Esophagus mucosa (tissue), 1 donor: ENCODE results near the gene XIST. TPM values are rescaled to one million over a fixed set of nuclear protein-coding genes. Genes with fewer than 3 reads are reported as not detected.
"Not testable (repeated sequence)": the region's sequence is repeated elsewhere in the genome, so short reads cannot be mapped to it uniquely, and the experiment has no call there.

Source experiments
- ATAC-seq: fragments of 200-7000 bp; cut with Tn5 transposase; one replicate; pipeline ENCODE4 v1.9.1; 2020
- total RNA-seq: library from RNA; stranded (reverse); gene quantifications from one replicate; pipeline ENCODE4 v1.2.4, GENCODE V29; 2023
- donor health status: DM: yes; HTN: yes; CAD: no.

The XIST gene
- total RNA-seq, 1 donor from 2014 or later = 115 TPM

DNA sequence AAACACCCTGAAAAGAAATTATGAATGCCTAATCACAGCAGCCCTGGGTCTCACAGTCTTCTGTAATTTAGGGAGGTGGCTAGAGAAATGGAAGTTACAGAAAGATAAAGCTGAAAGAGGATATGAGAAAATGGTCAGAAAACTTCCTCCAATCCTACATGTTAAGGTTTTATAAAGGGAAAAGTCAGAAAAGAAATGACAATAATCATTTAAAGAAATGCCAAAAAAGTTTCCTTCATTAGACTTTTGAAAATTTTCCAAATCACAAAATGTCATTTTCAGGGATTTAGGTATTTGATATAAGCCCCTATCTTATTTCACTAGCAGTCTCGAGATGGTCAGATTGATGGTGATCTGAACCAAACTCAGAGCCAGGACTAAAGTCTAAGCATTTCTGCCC, 13.4 kb downstream of the XIST start:
- no peak for ATAC-seq

DNA sequence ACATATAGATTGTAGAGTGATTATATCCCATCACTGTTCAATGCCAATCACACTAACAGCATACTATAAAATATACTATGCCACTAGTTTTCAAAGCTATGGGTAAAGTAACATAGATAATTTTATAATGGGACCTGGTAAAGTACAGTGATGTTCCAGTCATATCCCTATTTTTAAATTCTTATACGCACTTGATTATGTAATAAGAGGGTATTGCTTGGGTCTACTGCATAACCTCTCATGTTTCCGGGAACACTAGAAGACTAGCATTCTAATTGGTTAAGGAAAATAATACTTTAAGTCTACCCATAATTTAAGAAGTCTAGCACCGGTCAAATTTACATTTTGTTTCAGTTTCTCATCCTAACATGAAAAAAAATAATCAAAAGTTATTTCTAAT, 14.4 kb downstream of the XIST start:
- no peak for ATAC-seq

DNA sequence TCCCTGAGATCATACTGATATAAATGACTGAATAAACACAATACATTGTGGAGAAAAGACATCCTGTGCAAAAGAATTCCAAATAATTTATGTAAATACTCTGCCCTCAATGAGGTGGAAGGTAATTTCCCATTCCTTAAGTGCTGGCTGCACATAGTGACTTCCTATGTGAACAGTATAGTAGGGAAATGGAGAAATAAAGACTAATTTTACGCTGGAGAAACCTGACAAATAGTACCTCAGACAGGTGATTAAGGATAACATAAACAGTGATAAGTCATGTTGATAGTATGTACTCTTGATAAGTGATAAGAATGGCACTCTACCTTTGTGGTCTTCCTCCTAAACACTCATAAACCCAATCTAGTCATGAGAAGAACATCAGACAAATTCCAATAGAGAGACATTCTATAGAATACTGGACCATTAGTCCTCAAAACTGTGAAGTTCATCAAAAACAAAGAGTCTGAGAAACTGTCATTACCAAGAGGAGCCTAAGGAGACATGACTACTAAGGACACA, 15.5 kb downstream of the XIST start:
- no peak for ATAC-seq

DNA sequence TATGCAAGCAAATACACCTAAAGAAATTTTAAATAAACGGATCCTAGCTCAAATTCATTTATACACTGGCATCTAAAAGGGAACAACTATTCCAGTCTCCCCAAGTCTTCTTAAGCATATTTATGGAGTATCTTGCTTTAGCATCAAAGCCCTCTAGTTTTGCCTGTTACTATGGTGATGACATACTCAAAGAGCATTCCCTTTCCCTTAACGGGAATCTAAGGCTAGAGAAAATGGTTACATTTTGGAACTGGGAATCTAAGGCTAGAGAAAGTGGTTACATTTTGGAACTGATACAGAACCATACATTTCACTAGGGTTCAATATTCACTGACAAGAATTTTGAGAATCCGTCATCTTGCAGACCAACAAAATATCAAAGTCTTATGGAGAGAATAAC, 18.3 kb downstream of the XIST start:
- no peak for ATAC-seq

DNA sequence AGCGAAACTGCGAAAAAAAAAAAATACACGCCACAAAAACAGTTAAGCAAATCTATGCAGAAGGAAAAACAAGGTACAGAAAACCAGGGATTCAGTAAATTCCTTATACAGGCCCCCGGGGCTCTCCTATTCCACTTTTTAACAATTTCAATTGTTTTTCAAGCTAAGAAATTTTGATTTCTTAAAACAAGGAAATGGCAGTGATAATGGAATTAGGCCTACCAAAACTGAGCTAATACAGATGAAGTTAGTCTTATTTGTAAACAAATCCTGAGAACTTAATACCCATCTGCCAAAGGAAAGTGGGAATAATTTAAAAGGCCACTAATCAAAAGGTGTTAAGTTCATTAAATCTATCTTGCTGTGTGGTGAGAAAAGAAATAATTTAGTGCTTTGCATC, 20.2 kb downstream of the XIST start:
- no peak for ATAC-seq

DNA sequence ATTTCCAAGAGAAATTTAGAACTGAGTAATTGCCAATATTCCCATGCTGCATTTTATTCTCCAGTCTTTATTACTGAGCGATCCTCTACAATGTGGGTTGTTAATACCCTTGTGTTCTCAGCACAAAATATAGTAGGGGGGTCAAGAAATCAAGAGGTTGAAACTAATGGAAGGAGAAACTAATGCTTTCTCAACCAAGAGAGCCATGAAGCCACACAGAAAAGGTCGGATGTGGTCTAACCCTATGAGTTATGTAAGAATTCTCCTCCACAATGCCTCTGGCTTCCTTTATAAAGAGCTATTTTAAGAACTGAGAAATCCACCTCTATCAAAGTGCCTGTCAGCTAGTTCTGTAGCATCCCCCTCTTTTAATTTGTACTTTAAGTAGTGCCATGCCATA, 21.0 kb downstream of the XIST start:
- no peak for ATAC-seq

DNA sequence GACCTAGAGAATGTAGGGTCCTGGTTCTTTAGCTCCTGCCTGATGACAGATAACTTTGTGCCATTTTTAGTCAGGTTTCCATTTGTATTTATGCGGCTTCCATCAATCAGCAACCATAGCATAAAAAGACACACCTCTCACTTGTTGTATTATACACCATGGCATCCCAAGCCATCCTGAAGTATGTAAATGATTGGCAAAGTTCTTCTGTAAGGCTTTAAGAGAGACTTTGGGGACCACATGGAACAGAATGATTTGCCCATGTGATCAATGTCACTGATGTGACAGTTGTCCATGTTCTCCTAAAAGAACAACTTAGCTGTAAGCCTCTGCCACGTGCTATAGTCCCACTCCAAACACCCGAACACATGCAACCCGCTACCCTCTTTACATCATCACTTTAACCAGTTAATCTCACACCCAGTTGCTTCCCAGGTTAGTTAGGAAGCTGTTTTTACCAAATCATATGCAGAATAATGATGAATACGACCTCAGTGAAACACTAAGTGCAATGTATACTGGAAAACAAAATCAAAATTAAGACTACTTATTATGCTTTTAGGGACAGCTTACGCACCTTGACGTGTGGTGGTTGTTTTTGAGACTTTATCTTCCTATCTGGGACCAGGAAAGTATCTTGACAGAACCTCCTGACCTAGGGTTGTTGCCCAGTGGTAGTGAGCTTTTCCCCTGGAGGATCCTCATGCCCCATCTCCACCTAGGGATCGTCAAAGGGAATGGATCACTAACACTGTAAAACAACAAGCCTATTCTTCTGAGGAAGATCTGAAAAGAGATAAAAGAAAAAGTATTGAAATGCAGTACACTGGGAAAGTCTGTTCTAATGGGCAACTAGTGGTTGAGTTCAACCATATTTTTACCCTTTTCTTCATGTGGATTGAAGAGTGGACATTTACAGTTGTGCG, 21.8 kb downstream of the XIST start:
- no peak for ATAC-seq

DNA sequence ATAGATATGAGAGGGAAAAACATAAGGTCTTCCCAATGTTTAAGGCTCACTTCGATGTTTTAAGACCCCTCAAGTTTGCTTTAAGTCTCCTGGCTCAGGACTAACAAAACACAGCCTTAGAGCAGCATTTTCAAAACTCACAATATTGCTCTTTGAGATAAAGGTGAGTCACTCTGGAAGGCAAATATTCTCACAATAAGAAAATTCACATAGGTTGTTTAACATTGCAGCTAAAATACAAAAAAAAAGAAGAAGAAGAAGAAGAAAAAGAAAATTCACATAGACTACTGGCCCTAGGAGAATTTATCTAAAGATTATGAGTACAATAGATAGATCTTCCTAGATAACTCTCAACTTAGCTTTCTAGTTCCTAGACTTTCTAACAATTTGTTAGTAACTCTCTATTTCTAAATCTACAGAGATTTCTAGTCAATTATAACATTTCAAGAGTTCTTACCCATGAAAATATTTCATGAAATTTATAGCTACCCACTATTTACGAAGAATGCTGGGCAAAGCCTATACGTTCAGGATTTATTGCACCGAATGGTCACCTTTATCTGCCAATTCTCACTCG, 22.5 kb downstream of the XIST start:
- no peak for ATAC-seq

DNA sequence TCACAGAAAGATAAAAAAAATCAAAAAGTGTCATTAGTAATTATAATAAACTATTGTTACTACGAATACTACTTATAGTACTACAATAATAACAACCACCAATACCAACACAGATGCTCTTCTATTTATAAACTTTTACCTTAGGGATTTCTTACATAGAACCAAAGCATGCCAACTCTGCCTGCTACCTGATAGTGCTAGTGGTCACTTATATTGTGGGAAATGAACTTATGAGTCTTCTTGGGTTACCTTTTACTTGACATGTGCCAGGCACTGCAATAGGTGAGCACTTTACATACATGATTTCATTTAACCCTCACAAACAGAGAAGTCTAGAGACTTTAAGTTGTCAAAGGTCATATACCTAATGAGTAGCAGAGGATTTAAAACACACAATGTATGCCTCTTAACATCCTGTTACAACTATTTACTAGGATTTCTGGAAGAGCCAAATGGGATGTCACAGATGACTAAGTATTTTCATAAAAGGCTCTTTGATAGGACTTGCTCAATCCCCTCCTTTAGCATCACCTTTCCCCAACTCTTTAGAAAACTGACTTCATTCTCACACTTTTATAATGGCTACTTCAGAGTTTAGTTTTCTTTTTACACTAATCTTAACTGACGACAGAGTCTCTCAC, 24.3 kb downstream of the XIST start:
- no peak for ATAC-seq

DNA sequence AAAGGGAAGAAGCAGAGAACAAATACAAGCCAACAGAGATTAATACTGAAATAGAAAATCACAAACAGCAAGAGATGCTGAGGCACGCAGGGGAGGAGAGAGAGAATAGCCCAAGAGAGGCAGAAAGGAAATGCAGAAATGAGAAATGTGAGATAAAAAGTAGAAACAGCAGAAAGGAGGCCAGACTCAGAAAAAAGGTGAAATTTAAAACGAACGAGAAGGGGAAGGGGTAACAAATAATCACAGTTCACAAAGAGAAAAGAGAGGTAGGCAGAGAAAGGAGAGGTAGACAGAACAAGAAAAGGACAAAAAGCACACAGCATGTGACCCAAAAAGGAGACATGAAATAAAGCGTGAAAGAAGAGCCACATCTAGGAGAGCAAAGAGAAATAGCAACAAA, 25.1 kb downstream of the XIST start:
- no peak for ATAC-seq

DNA sequence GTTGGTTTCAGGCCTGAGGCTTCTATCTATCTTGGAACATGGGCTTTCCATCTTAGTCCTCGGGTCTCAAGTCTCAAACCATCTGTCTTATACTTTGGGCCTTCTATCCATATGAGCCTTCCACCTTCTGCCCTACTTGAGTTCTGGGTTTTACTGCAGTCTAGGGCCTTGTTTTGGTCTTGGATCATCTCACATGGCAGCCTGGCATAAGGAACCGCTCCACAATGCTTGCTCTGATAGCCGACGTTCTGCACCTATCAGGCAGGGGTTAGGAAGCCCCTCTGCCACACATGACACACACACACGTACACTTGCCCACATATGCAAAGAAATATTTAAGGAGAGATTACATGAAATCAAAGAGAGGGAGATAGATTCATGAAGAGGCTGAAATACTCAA, 25.5 kb downstream of the XIST start:
- no peak for ATAC-seq

DNA sequence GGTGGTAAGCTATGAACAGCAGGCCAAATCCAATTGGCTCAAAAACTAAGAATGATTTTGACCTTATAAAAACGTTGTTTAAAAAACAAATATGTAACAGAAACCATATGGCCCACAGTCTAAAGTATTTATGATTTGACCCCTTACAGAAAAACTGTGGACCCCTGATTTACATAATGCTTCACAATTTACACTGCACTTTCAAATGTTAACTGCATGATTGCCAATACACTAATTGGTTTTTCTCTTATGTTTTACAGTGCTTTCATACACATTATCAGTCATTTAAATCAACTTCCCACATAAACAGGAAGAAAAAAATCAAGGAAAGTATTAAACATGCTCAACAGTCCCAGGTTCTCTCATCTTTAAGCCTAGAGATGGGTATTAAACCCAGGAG, 26.9 kb downstream of the XIST start:
- ATAC-seq = no peak

DNA sequence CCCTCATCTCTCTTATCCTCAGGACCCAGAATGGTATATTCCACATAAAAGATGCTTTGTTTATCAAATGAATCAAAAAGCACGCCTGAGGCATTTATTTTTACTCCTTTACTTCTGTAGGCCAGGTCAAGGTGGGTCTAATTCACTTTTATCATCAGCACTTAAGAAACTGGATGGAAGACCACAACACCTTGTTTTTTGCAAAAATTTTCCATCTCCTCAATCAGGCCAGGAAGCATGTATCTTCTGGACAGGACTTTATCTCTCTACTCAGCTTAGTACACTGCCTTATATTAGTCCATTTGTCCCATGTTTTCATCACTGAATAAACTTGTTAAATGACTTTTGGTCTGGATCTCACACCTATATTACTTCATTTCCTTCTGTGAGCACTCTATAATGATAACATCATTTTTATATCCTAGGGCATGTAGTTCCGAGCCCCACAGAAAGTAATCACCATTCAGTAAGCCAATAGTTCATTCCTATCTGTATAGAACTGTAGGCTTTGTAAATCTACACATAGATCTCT, 29.0 kb downstream of the XIST start:
- ATAC-seq = no peak

DNA sequence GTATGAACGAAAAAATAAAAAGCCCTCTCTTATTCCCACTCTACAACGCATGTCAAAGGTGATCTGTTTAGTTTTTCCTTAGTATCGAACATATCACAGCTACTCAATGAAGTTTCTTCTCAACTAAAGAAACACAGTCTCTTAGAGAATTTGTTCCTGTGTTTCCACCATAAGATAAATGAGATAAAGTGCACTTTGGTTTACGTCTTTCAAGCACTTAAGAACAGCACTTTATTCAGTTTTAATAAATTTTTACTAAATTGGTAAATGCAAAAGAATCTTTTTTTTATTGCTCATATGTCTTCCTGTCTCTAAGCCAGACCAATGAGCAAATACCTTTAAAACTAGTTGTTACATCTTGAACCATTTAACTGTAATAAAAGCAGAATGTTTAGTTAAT, 29.7 kb downstream of the XIST start:
- ATAC-seq = no peak

DNA sequence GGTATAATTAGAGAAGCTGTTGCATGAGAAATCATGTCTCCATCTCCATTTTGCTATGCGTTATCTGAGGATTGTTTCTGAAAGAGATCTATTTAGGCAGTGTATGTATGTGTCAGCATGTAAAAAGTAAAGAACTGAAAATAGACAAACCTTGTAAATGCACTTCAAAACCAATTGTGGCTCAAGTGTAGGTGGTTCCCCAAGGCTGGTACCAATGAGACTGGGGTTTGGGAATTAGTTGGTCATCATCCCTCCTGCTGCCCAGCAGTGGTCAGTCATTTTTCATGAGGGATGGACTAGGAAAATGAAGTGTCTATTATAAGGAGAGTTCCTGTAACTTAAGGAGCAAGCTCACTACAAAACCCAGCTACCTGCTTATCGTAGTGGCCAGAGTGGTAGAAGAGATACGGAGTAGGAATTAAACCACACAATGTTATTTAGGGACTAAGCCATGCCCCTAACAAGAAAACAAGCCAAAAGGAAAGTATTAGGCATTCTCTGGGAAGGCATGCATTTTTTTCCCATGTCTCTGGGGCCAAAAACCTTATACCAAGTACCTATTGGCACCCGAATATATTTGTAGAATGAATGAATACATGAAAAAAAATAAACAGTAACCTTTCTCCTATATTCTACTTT, 30.5 kb downstream of the XIST start:
- no peak for ATAC-seq

DNA sequence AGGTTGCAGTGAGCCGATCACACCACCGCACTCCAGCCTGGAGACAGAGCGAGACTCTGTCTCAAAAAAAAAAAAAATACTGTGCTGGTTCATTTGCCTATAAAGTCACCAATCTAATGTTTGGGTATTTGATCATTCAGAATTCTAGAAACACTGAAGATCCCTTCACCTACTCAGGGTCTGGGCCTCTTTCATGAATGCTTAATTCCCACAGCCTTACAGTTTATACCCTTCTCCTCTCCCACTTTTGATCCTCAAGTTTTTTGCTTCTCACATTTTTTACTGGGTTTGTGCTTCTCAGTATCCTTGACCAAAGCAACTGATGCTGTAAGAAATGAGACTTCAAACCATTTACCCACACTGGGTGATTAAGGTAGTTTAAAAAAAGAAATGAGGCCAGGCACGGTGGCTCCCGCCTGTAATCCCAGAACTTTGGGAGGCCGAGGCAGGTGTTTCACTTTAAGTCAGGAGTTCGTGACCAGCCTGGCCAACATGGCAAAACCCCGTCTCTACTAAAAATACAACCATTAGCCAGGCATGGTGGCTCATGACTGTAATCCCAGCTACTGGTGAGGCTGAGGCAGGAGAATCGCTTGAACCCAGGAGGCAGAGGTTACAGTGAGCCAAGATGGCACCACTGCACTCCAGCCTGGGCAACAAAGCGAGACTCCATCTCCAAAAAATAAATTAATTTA, 32.5 kb downstream of the XIST start:
- ATAC-seq = not testable (repeated sequence)

DNA sequence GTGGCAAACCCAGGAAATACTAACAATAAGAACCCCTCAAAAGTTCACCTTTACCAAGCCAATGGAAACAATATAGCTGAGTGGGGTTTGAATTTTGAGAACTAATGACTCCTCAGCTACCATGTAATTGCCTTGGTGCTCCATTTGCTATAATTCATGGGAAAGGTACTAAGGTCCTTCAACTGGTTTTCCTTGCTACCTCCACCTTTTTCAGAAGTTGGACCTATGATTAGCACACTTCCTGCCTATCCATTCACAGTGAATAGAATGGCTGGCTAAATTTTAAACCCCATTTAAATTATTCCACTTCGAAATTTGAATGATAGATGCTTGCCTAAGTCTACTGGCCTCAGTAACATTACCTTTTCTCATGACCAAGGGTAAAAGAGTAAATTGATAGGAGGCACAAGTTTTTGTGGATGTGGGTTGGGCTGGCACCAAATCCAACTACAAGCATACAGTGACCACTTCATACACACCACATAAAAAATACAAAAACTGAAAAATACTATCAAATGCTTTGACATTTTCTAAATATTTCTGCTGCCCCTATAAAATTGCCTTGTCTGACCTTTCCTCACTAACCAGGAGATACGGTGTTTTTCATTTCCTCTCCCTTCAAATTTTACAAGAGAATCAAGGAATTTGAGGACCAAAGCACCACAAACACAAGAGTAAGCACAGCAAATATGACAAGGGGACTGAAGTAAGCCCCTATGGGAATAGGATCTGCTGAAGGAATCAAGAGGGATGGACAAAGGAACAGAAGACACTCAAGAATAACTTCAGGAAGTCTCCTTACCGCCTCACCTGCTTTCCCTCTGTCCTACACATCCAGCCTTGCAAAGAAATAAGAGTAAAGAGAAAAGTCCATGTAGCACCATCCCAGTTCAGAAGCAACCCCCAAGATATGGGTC, 34.1 kb downstream of the XIST start:
- no peak for ATAC-seq

DNA sequence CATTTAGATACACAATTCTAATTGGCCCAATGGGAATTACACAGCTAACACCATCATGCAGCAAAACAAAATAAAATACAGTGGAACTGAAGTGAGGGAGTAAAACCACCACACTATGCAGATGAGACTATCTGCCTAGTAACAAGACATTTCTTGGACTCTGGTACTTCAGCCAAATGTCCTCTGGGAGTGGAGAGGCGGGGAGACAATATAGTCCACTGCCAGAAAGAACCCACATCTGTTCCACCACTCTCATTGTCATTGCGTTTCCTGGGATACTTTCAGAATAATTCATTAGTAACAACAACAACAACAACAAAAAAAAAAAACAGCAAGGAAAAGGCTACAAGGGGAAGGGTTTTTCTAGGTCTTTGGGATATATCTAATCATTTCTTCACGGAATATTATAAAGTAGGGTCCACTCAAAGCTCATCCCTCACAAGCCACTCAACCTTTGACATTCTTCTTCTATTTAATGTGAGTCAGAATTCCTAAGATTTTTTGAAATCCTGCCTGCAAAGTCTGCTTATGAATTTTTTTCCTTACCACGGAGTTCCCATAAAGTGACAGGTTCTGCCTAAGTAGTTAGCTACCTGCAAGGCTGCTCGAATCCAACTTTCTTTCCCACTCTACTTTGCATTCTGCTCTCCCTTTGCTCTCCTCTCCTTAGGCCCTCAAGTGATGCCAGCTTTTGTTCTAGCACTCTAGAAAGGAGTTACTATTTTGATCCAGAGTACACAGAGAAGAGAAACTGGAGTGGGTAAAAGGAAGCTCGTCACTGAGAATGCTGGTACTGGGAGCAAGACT, 34.9 kb downstream of the XIST start:
- ATAC-seq = no peak

DNA sequence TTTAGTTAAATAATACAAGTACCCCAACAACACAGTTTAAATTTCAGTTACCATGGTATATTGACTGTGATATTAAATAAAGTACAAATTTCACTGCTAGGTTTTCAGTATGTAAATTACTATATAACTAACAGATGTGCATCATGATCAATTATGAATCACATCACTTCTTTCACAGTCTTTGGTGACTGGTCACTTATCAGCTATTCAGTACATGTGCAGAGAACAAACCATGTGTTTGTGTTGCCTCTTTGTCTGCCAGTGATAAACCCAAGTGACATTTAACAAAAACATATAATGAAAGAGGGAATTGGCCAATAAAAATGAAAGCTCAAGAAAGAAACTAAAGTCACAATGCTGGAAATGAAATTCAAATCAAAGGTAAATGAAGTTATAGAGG, 40.3 kb downstream of the XIST start:
- no peak for ATAC-seq

DNA sequence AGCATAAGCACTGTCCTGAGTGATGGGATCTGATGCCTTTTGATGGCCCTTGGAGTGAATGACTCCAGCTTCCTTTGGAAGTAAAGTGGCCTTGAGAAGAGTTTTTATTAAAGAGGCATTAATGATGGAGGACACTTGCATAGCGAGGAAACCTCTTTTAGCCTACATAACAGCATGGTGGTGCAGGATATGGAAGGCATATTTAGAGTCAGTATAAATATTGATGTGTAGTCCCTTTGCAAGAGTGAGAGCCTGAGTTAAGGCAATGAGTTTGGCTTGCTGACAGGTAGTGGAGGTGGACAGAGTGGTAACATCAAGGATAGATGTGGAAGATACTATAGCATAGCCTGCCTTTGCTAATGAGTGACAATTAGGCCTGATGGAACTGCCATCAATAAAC, 48.4 kb downstream of the XIST start:
- not testable (repeated sequence) for ATAC-seq
